Measurements from ENCODE around the gene RASA1. TPM values are rescaled to one million over a fixed set of nuclear protein-coding genes. Genes with fewer than 3 reads are reported as not detected.

Gene RASA1
- polyA plus RNA-seq, 3 donors, result 2.1 to 20.1 (median 4.0) TPM

DNA sequence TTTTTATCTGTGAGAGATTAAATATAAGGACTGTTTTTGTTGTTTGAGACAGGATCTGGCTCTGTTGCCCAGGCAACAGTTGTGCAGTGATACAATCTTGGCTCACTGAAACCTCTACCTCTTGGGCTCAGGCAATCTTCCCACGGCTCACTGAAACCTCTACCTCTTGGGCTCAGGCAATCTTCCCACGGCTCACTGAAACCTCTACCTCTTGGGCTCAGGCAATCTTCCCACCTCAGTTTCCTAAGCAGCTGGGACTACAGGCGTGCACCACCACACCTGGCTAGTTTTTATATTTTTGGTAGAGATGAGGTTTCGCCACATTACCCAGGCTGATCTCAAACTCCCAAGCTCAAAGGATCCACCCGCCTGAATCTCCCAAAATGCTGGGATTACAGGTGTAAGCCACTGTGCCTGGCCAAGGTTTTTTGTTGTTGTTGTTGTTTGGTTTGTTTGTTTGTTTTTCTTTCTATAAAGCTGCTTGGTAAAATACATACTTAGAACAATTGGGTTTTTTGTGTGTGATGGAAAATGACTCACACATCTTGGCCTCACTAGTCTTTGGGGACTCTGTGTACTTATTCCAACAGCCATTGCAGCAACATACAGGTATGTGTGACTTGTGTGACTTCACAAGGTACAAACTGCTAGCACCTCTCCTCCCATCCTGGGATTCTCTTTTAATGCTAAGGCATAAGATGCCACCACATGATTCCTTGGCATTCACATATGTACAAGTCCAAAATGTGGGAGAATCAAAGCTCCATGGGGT, 36.5 kb upstream of the RASA1 start:
- no peak overlapping the region for H2AFZ ChIP-seq (ENCODE audit: insufficient read depth, low read depth, low read length, poor library complexity, severe bottlenecking)
- DNase-seq, result no peak

DNA sequence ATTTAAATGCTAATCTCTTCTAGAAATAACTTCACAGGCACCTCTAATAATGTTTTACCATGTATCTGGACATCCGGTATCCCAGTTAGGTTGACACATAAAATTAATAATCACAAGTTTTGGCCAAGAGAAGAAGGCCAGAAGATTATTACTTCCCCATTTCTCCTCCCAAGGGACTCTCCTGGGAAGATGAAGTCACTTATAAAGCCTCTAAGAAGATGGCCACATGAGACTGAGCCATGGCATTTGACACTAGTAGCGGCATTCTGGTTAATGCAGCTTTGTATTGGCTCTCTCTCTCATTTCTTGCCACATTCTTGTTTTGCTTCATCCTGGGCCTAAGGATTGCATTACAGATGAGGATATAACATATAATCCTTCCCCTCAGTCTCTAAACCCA, 34.5 kb upstream of the RASA1 start:
- Mint-ChIP-seq H3K4me1 (no peaks in the 10 kb centered on the region), H3K27me3 (ENCODE audit: low read depth in 3 of 3) (no peaks in the 10 kb centered on the region), H3K9me3 (no peaks in the 10 kb centered on the region), H3K27ac (no peak overlapping the region), H3K36me3 (no peaks in the 10 kb centered on the region), H3K4me3 (no peak overlapping the region)
- intact Hi-C loops (cut with micrococcal nuclease), result no loop called here
- WGBS (ENCODE audit: insufficient coverage), result 100% methylated on average over 1 of the region's 2 CpGs
- Histone ChIP-seq H3K9me3 (replicated peaks in 1 of 2; ENCODE audit: control insufficient read depth in 1 of 2, insufficient read depth in 1 of 2, low read length in 2 of 2) (no peaks in the 10 kb centered on the region), H3K27me3 (ENCODE audit: control insufficient read depth in 2 of 2, insufficient read depth in 2 of 2, low read length in 2 of 2) (no peaks in the 10 kb centered on the region), H3K4me1 (ENCODE audit: control insufficient read depth in 1 of 2, insufficient read depth in 2 of 2, low read length in 2 of 2) (no peaks in the 10 kb centered on the region), H3K79me2 (ENCODE audit: insufficient read depth, low read length) (no peaks in the 10 kb centered on the region), H3K4me3 (replicated peaks in 1 of 3; ENCODE audit: low read depth in 2 of 3, low read length in 3 of 3) (no peak overlapping the region), H3K36me3 (replicated peaks in 1 of 2; ENCODE audit: control insufficient read depth in 1 of 2, insufficient read depth in 2 of 2, low read length in 2 of 2) (no peaks in the 10 kb centered on the region), H3K9ac (ENCODE audit: insufficient read depth, low read length, poor library complexity, severe bottlenecking) (no peak overlapping the region), H3K4me2 (replicated peaks; ENCODE audit: extremely low read depth, low read length, poor library complexity, severe bottlenecking) (no peak overlapping the region), H4K20me1 (ENCODE audit: insufficient read depth, low read length) (no peaks in the 10 kb centered on the region), H2AFZ (ENCODE audit: insufficient read depth, low read depth, low read length, poor library complexity, severe bottlenecking) (no peak overlapping the region), H3K27ac (ENCODE audit: low read depth in 1 of 2, low read length in 2 of 2) (no peak overlapping the region)
- DNase-seq, result no peak
- TF ChIP-seq, protein P1, sequence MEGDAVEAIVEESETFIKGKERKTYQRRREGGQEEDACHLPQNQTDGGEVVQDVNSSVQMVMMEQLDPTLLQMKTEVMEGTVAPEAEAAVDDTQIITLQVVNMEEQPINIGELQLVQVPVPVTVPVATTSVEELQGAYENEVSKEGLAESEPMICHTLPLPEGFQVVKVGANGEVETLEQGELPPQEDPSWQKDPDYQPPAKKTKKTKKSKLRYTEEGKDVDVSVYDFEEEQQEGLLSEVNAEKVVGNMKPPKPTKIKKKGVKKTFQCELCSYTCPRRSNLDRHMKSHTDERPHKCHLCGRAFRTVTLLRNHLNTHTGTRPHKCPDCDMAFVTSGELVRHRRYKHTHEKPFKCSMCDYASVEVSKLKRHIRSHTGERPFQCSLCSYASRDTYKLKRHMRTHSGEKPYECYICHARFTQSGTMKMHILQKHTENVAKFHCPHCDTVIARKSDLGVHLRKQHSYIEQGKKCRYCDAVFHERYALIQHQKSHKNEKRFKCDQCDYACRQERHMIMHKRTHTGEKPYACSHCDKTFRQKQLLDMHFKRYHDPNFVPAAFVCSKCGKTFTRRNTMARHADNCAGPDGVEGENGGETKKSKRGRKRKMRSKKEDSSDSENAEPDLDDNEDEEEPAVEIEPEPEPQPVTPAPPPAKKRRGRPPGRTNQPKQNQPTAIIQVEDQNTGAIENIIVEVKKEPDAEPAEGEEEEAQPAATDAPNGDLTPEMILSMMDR (IDR thresholded peaks at IDR 0.05), result no peak

More for the DNA sequence above, 36.5 kb upstream of the RASA1 start:
- Histone ChIP-seq H3K9ac (ENCODE audit: insufficient read depth, low read length, poor library complexity, severe bottlenecking) (no peak overlapping the region), H3K36me3 (replicated peaks in 1 of 2; ENCODE audit: control insufficient read depth in 1 of 2, insufficient read depth in 2 of 2, low read length in 2 of 2) (no peaks in the 10 kb centered on the region), H3K27ac (ENCODE audit: low read depth in 1 of 2, low read length in 2 of 2) (no peak overlapping the region), H3K9me3 (replicated peaks in 1 of 2; ENCODE audit: control insufficient read depth in 1 of 2, insufficient read depth in 1 of 2, low read length in 2 of 2) (no peaks in the 10 kb centered on the region), H3K4me2 (replicated peaks; ENCODE audit: extremely low read depth, low read length, poor library complexity, severe bottlenecking) (no peak overlapping the region), H4K20me1 (ENCODE audit: insufficient read depth, low read length) (no peaks in the 10 kb centered on the region), H3K4me3 (replicated peaks in 1 of 3; ENCODE audit: low read depth in 2 of 3, low read length in 3 of 3) (no peak overlapping the region), H3K27me3 (ENCODE audit: control insufficient read depth in 2 of 2, insufficient read depth in 2 of 2, low read length in 2 of 2) (no peaks in the 10 kb centered on the region), H3K4me1 (ENCODE audit: control insufficient read depth in 1 of 2, insufficient read depth in 2 of 2, low read length in 2 of 2) (no peaks in the 10 kb centered on the region), H3K79me2 (ENCODE audit: insufficient read depth, low read length) (no peaks in the 10 kb centered on the region)
- H3K36me3 Mint-ChIP-seq, result no peaks in the 10 kb centered on the region
- TF ChIP-seq, protein P1 (IDR thresholded peaks at IDR 0.05), result no peak
- no peaks in the 10 kb centered on the region for H3K9me3 Mint-ChIP-seq
- no peaks in the 10 kb centered on the region for H3K4me1 Mint-ChIP-seq
- no peaks in the 10 kb centered on the region for H3K27me3 Mint-ChIP-seq (ENCODE audit: low read depth in 3 of 3)
- H3K4me3 Mint-ChIP-seq, result no peak overlapping the region
- intact Hi-C loops (cut with micrococcal nuclease), result no loop called here
- WGBS (ENCODE audit: insufficient coverage), result 94% methylated on average over 2 of the region's 5 CpGs
- H3K27ac Mint-ChIP-seq, result no peak overlapping the region
